GM12874 (cell line): ENCODE measurements around the gene MC3R.

Source experiments
- CTCF ChIP-seq: IDR thresholded peaks from 2 replicates; pipeline ENCODE4 v1.5.1; 2011; ENCODE audit warnings: low read depth, mild to moderate bottlenecking, control low read depth, low read length, moderate library complexity; ENCODE audit not compliant: insufficient read depth

The MC3R gene

DNA sequence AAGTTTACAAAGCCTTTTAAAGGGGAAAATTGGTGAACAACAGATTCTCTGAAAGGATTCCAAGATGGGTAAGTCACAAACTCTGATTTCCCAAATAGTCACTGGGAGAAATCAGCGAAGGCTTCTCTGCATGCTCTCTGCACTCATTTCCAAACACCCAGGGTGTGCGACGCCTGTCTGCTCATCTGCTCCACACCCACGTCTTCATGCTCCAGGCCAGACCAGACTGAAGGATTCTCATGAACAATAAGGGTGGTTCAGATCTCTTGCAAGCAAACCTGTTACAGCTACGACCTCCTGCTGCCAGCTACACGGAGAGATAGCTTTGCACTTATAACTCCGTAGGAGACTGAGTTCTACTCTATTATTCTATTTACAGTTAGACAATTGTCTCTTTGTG, 1.4 kb downstream of the MC3R start:
- no peak for TF ChIP-seq CTCF

- no peak for TF ChIP-seq CTCF
These were observed 9.1 kb downstream of the MC3R start for GRCh38 chr20:56257604-56258003.

DNA sequence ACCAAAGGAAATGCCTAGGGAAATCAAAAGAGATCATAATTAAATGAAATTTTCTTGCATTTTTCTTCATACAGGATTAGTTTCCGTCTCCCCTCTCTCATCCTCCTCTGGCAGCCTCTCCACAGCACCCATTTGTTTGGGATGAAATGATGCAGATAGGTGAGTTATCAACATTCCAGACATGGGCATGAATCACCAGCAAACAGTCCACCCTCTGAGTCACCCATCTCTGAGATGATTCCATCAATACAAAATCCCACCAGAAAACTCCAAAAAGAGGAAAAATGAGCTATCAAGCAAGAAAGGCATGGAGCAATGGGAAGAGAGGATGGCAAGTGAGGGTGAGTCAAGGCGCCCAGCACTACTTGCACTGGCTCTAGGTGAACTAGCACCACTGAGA, 11.4 kb downstream of the MC3R start:
- TF ChIP-seq CTCF: no peak

- no peak for TF ChIP-seq CTCF
These were observed 20.0 kb downstream of the MC3R start for GRCh38 chr20:56268536-56268935.

- no peak for TF ChIP-seq CTCF
These were observed 23.4 kb downstream of the MC3R start for GRCh38 chr20:56271974-56272373.

GRCh38 chr20:56273491-56273890, 25.0 kb downstream of the MC3R start:
- no peak for TF ChIP-seq CTCF

GRCh38 chr20:56274156-56274555, 25.6 kb downstream of the MC3R start:
- no peak for TF ChIP-seq CTCF

GRCh38 chr20:56278196-56278595, 29.7 kb downstream of the MC3R start:
- no peak for TF ChIP-seq CTCF
